Effector memory CD8-positive, alpha-beta T cell (primary cell): ENCODE results near the gene ZNF91.
"Not testable (repeated sequence)": the region's sequence is repeated elsewhere in the genome, so short reads cannot be mapped to it uniquely, and the experiment has no call there.

Source experiments
- ATAC-seq: fragments of 150-1000 bp; cut with Tn5 transposase; replicated peaks from 2 replicates; pipeline ENCODE4 v1.10.0; 2021; ENCODE audit warnings: mild to moderate bottlenecking, moderate library complexity
- DNase-seq, 3 experiments: peaks; one replicate each; pipeline ENCODE4 v3.0.0; 2021
- H3K27ac Mint-ChIP-seq, 2 donors: one replicate each; pipeline ENCODE4 v1.8.0; 2022; ENCODE audit warnings: mild to moderate bottlenecking in 2 of 2, mixed read lengths in 2 of 2, moderate library complexity in 2 of 2
- H3K27me3 Mint-ChIP-seq, 2 donors: one replicate each; pipeline ENCODE4 v1.8.0; 2022; ENCODE audit warnings: mixed read lengths in 2 of 2
- H3K36me3 Mint-ChIP-seq: one replicate; pipeline ENCODE4 v1.8.0; 2022; ENCODE audit warnings: mild to moderate bottlenecking, moderate library complexity, mixed read lengths; ENCODE audit not compliant: insufficient read depth
- H3K4me1 Mint-ChIP-seq, 2 donors: one replicate each; pipeline ENCODE4 v1.8.0; 2022; ENCODE audit warnings: low read depth in 2 of 2, mixed read lengths in 2 of 2
- H3K4me3 Mint-ChIP-seq, 2 donors: one replicate each; pipeline ENCODE4 v1.8.0; 2022; ENCODE audit warnings: mild to moderate bottlenecking in 2 of 2, mixed read lengths in 2 of 2, moderate library complexity in 2 of 2
- H3K9me3 Mint-ChIP-seq, 2 donors: one replicate each; pipeline ENCODE4 v1.8.0; 2022; ENCODE audit warnings: mixed read lengths in 2 of 2

Gene ZNF91

GRCh38 chr19:23384858-23385257, 10.4 kb downstream of the ZNF91 start:
- peaks cover 57% of the 10 kb centered on the region for H3K36me3 Mint-ChIP-seq
- no peak overlapping the region for H3K4me3 Mint-ChIP-seq
- no peak overlapping the region for H3K27ac Mint-ChIP-seq

GRCh38 chr19:23384166-23384565, 11.1 kb downstream of the ZNF91 start:
- ATAC-seq (no peak), DNase-seq (no peak)
- peaks cover 59% of the 10 kb centered on the region for H3K36me3 Mint-ChIP-seq
- H3K4me1 Mint-ChIP-seq: peaks cover 26 to 52% of the 10 kb centered on the region in 2 donors
- H3K4me3 Mint-ChIP-seq: no peak overlapping the region
- H3K27ac Mint-ChIP-seq: no peak overlapping the region
- peaks cover 0 to 5% of the 10 kb centered on the region in 2 donors for H3K9me3 Mint-ChIP-seq
- no peaks in the 10 kb centered on the region for H3K27me3 Mint-ChIP-seq

More at GRCh38 chr19:23384858-23385257, 10.4 kb downstream of the ZNF91 start:
- DNase-seq: no peak
- Mint-ChIP-seq H3K4me1 (peaks cover 27 to 52% of the 10 kb centered on the region in 2 donors), H3K27me3 (no peaks in the 10 kb centered on the region), H3K9me3 (peaks cover 0 to 5% of the 10 kb centered on the region in 2 donors)
- ATAC-seq: no peak

- ATAC-seq: no peak
- no peak for DNase-seq
- Mint-ChIP-seq H3K9me3 (peaks cover 0 to 5% of the 10 kb centered on the region in 2 donors), H3K27ac (no peak overlapping the region), H3K4me3 (peak overlapping the region in 1 of 2 donors; percentile 51), H3K27me3 (no peaks in the 10 kb centered on the region), H3K4me1 (peaks cover 27 to 43% of the 10 kb centered on the region in 2 donors), H3K36me3 (peaks cover 56% of the 10 kb centered on the region)
Measured at GRCh38 chr19:23382955-23383354, 12.3 kb downstream of the ZNF91 start.

GRCh38 chr19:23381114-23381513, 14.2 kb downstream of the ZNF91 start:
- DNase-seq (no peak), ATAC-seq (no peak)
- H3K27ac Mint-ChIP-seq: peak overlapping the region in 1 of 2 donors; percentile 32
- H3K27me3 Mint-ChIP-seq: no peaks in the 10 kb centered on the region
- peaks cover 20 to 35% of the 10 kb centered on the region in 2 donors for H3K4me1 Mint-ChIP-seq
- peaks cover 0 to 5% of the 10 kb centered on the region in 2 donors for H3K9me3 Mint-ChIP-seq
- H3K36me3 Mint-ChIP-seq: peaks cover 48% of the 10 kb centered on the region
- no peak overlapping the region for H3K4me3 Mint-ChIP-seq

GRCh38 chr19:23379671-23380070, 15.6 kb downstream of the ZNF91 start:
- peak; percentile 40 for ATAC-seq
- Mint-ChIP-seq H3K27ac (peak overlapping the region; percentile 67 to 82), H3K36me3 (peaks cover 47% of the 10 kb centered on the region), H3K4me1 (peaks cover 17 to 30% of the 10 kb centered on the region in 2 donors), H3K4me3 (peak overlapping the region; percentile 42 to 61)
- H3K27me3 Mint-ChIP-seq, DNase-seq, H3K9me3 Mint-ChIP-seq: not testable (repeated sequence)

- Mint-ChIP-seq H3K36me3 (peaks cover 46% of the 10 kb centered on the region), H3K27ac (peak overlapping the region in 1 of 2 donors; percentile 82), H3K4me1 (peaks cover 17 to 29% of the 10 kb centered on the region in 2 donors), H3K4me3 (peak overlapping the region in 1 of 2 donors; percentile 61), H3K9me3 (peaks cover 0 to 2% of the 10 kb centered on the region in 2 donors), H3K27me3 (no peaks in the 10 kb centered on the region)
- DNase-seq (peak in 1 of 3 experiments; percentile 10), ATAC-seq (peak; percentile 72)
Measured at GRCh38 chr19:23378948-23379347, 16.3 kb downstream of the ZNF91 start.

GRCh38 chr19:23377276-23377675, 18.0 kb downstream of the ZNF91 start:
- Mint-ChIP-seq H3K4me1 (peaks cover 11 to 27% of the 10 kb centered on the region in 2 donors), H3K36me3 (peaks cover 45% of the 10 kb centered on the region), H3K9me3 (no peaks in the 10 kb centered on the region), H3K27ac (peak overlapping the region in 1 of 2 donors; percentile 61), H3K27me3 (no peaks in the 10 kb centered on the region), H3K4me3 (no peak overlapping the region)
- DNase-seq: no peak
- ATAC-seq: no peak

GRCh38 chr19:23366437-23366836, 28.8 kb downstream of the ZNF91 start:
- DNase-seq: no peak
- Mint-ChIP-seq H3K27ac (no peak overlapping the region), H3K4me1 (no peaks in the 10 kb centered on the region), H3K9me3 (no peaks in the 10 kb centered on the region), H3K36me3 (peaks cover 48% of the 10 kb centered on the region), H3K27me3 (no peaks in the 10 kb centered on the region), H3K4me3 (no peak overlapping the region)
- ATAC-seq: no peak

- H3K27ac Mint-ChIP-seq: not testable (repeated sequence)
Measured at GRCh38 chr19:23366031-23366430, 29.2 kb downstream of the ZNF91 start.

GRCh38 chr19:23365222-23365621, 30.0 kb downstream of the ZNF91 start:
- Mint-ChIP-seq H3K9me3 (no peaks in the 10 kb centered on the region), H3K27ac (no peak overlapping the region), H3K27me3 (no peaks in the 10 kb centered on the region), H3K4me1 (no peaks in the 10 kb centered on the region), H3K36me3 (peaks cover 38% of the 10 kb centered on the region), H3K4me3 (no peak overlapping the region)
- ATAC-seq: no peak
- DNase-seq: no peak

More at GRCh38 chr19:23366031-23366430, 29.2 kb downstream of the ZNF91 start:
- ATAC-seq, H3K4me1 Mint-ChIP-seq, H3K27me3 Mint-ChIP-seq, H3K9me3 Mint-ChIP-seq, DNase-seq, H3K4me3 Mint-ChIP-seq: not testable (repeated sequence)
- H3K36me3 Mint-ChIP-seq: peaks cover 44% of the 10 kb centered on the region

- H3K9me3 Mint-ChIP-seq, H3K27ac Mint-ChIP-seq: not testable (repeated sequence)
Measured at GRCh38 chr19:23361843-23362242, 33.4 kb downstream of the ZNF91 start.

GRCh38 chr19:23351806-23352205, 43.5 kb downstream of the ZNF91 start:
- Mint-ChIP-seq H3K36me3 (peaks cover 5% of the 10 kb centered on the region), H3K27me3 (no peaks in the 10 kb centered on the region), H3K4me1 (peaks cover 11 to 29% of the 10 kb centered on the region in 2 donors), H3K4me3 (no peak overlapping the region), H3K27ac (no peak overlapping the region), H3K9me3 (peaks cover 35 to 61% of the 10 kb centered on the region in 2 donors)
- ATAC-seq: no peak
- no peak for DNase-seq

More at GRCh38 chr19:23361843-23362242, 33.4 kb downstream of the ZNF91 start:
- not testable (repeated sequence) for ATAC-seq, H3K4me1 Mint-ChIP-seq, DNase-seq, H3K4me3 Mint-ChIP-seq, H3K27me3 Mint-ChIP-seq
- peaks cover 46% of the 10 kb centered on the region for H3K36me3 Mint-ChIP-seq

GRCh38 chr19:23346696-23347095, 48.6 kb downstream of the ZNF91 start:
- no peak for ATAC-seq
- peaks cover 39 to 45% of the 10 kb centered on the region in 2 donors for H3K9me3 Mint-ChIP-seq
- no peak overlapping the region for H3K27ac Mint-ChIP-seq
- peaks cover 4% of the 10 kb centered on the region for H3K36me3 Mint-ChIP-seq
- no peaks in the 10 kb centered on the region for H3K27me3 Mint-ChIP-seq
- peaks cover 17 to 25% of the 10 kb centered on the region in 2 donors for H3K4me1 Mint-ChIP-seq
- DNase-seq: no peak
- H3K4me3 Mint-ChIP-seq: no peak overlapping the region

GRCh38 chr19:23345838-23346237, 49.4 kb downstream of the ZNF91 start:
- Mint-ChIP-seq H3K4me1 (peaks cover 17 to 25% of the 10 kb centered on the region in 2 donors), H3K4me3 (peak overlapping the region; percentile 29 to 35), H3K36me3 (peaks cover 4% of the 10 kb centered on the region), H3K9me3 (peaks cover 38 to 45% of the 10 kb centered on the region in 2 donors), H3K27me3 (no peaks in the 10 kb centered on the region), H3K27ac (no peak overlapping the region)
- no peak for ATAC-seq
- DNase-seq: no peak
